CD4-positive, alpha-beta T cell treated with Interferon alpha-2 for 1 hour (primary cell): ENCODE measurements around the gene SPATA24.
A peak's percentile ranks its signal among the peaks of the same experiment; 100 is the strongest.
"Not testable (repeated sequence)": the region's sequence is repeated elsewhere in the genome, so short reads cannot be mapped to it uniquely, and the experiment has no call there.

ENCODE experiments used
- DNase-seq, 2 donors: peaks; one replicate each; pipeline ENCODE4 v3.0.0-alpha.2; 2020 to 2022

The SPATA24 gene

GRCh38 chr5:139403787-139404483 is at the start of gene SPATA24:
SPATA24 (minus strand) TSS chr5:139404089; CDS start chr5:139404060, 29 bp downstream.
- DNase-seq, result peak; percentile 98

- DNase-seq, result no peak
Observed at GRCh38 chr5:139451878-139452660, 48.2 kb upstream of the SPATA24 start.

GRCh38 chr5:139451176-139451575 is 47.3 kb upstream of the SPATA24 start:
- DNase-seq, result no peak

GRCh38 chr5:139446956-139447779 is 43.3 kb upstream of the SPATA24 start:
- DNase-seq, result no peak

- no peak for DNase-seq
Observed at GRCh38 chr5:139445325-139446170, 41.7 kb upstream of the SPATA24 start.

GRCh38 chr5:139443831-139444453 is 40.1 kb upstream of the SPATA24 start:
- DNase-seq, result peak in 1 of 2 donors; percentile 58

GRCh38 chr5:139440416-139440815 is 36.5 kb upstream of the SPATA24 start:
- DNase-seq, result not testable (repeated sequence)

GRCh38 chr5:139439013-139439903 is 35.4 kb upstream of the SPATA24 start, which contains the start of gene DNAJC18:
DNAJC18 (minus strand) TSS chr5:139439525; CDS start chr5:139439445, 80 bp downstream.
- peak; percentile 91 to 92 for DNase-seq

GRCh38 chr5:139438707-139439012 is 34.8 kb upstream of the SPATA24 start:
- DNase-seq, result no peak

- DNase-seq, result no peak
Observed at GRCh38 chr5:139435676-139436075, 31.8 kb upstream of the SPATA24 start.

- no peak for DNase-seq
Observed at GRCh38 chr5:139431706-139432105, 27.8 kb upstream of the SPATA24 start.

- no peak for DNase-seq
Observed at GRCh38 chr5:139430015-139430414, 26.1 kb upstream of the SPATA24 start.

GRCh38 chr5:139426203-139426885 is 22.5 kb upstream of the SPATA24 start:
- DNase-seq, result no peak

- DNase-seq, result no peak
Observed at GRCh38 chr5:139425497-139425896, 21.6 kb upstream of the SPATA24 start.

GRCh38 chr5:139422307-139422893 is 18.5 kb upstream of the SPATA24 start:
- DNase-seq, result peak; percentile 73 to 88

- no peak for DNase-seq
Observed at GRCh38 chr5:139419226-139420192, 15.6 kb upstream of the SPATA24 start.

GRCh38 chr5:139418793-139419192 is 14.9 kb upstream of the SPATA24 start:
- no peak for DNase-seq

- no peak for DNase-seq
Observed at GRCh38 chr5:139417214-139417613, 13.3 kb upstream of the SPATA24 start.

- DNase-seq, result no peak
Observed at GRCh38 chr5:139416651-139417050, 12.8 kb upstream of the SPATA24 start.
